Astrocyte (in vitro differentiated cells and primary cell): ENCODE measurements around the gene OR14J1. TPM values are rescaled to one million over a fixed set of nuclear protein-coding genes. Genes with fewer than 3 reads are reported as not detected.

Experiments used
- DNase-seq: peaks from one replicate; pipeline ENCODE4 v3.0.0-alpha.2; 2010; ENCODE audit warnings: low read depth
- FAIRE-seq: peaks from 2 replicates; lab custom pipeline; 2011; peaks lifted over from hg19 to GRCh38; lab: Jason Lieb, UNC
- H2AFZ ChIP-seq: 2 replicates; pipeline ENCODE4 v1.6.0; 2012; ENCODE audit warnings: low read depth, low read length, inconsistent platforms
- H3K27ac ChIP-seq: 2 replicates; pipeline ENCODE4 v1.5.1; 2011; ENCODE audit warnings: low read depth, low read length, inconsistent platforms
- H3K27me3 ChIP-seq: 2 replicates; pipeline ENCODE4 v1.6.0; 2011; ENCODE audit warnings: low read length, inconsistent platforms; ENCODE audit not compliant: insufficient read depth
- H3K36me3 ChIP-seq: 2 replicates; pipeline ENCODE4 v1.5.1; 2011; ENCODE audit warnings: low read length, inconsistent platforms; ENCODE audit not compliant: insufficient read depth
- H3K4me1 ChIP-seq: 2 replicates; pipeline ENCODE4 v1.5.1; 2011; ENCODE audit warnings: low read length, inconsistent platforms; ENCODE audit not compliant: insufficient read depth
- H3K4me2 ChIP-seq: 2 replicates; pipeline ENCODE4 v1.6.0; 2012; ENCODE audit warnings: low read length, inconsistent platforms
- H3K4me3 ChIP-seq: 2 replicates; pipeline ENCODE4 v1.5.1; 2011; ENCODE audit warnings: low read depth, mild to moderate bottlenecking, low read length, inconsistent platforms; ENCODE audit not compliant: insufficient read depth
- H3K79me2 ChIP-seq: 2 replicates; pipeline ENCODE4 v1.6.0; 2012; ENCODE audit warnings: mild to moderate bottlenecking, low read length, inconsistent platforms; ENCODE audit not compliant: insufficient read depth
- H3K9ac ChIP-seq: 2 replicates; pipeline ENCODE4 v1.6.0; 2012; ENCODE audit warnings: mild to moderate bottlenecking, low read length, inconsistent platforms
- H3K9me3 ChIP-seq: 2 replicates; pipeline ENCODE4 v1.5.1; 2012; ENCODE audit warnings: low read depth, mild to moderate bottlenecking, low read length, inconsistent platforms; ENCODE audit not compliant: insufficient read depth
- H4K20me1 ChIP-seq: 2 replicates; pipeline ENCODE4 v1.6.0; 2012; ENCODE audit warnings: low read length, inconsistent platforms; ENCODE audit not compliant: insufficient read depth
- H3K27ac Mint-ChIP-seq: one replicate; pipeline ENCODE4 v1.8.0; 2021; ENCODE audit warnings: mild to moderate bottlenecking, mixed read lengths; ENCODE audit not compliant: unreplicated experiment
- H3K27me3 Mint-ChIP-seq: one replicate; pipeline ENCODE4 v1.8.0; 2021; ENCODE audit warnings: low read depth, mixed read lengths; ENCODE audit not compliant: unreplicated experiment
- H3K36me3 Mint-ChIP-seq: one replicate; pipeline ENCODE4 v1.8.0; 2021; ENCODE audit warnings: low read depth, mixed read lengths; ENCODE audit not compliant: unreplicated experiment
- H3K4me1 Mint-ChIP-seq: one replicate; pipeline ENCODE4 v1.8.0; 2021; ENCODE audit warnings: low read depth, mixed read lengths; ENCODE audit not compliant: unreplicated experiment
- H3K4me3 Mint-ChIP-seq: one replicate; pipeline ENCODE4 v1.8.0; 2021; ENCODE audit warnings: mild to moderate bottlenecking, moderate library complexity, mixed read lengths; ENCODE audit not compliant: unreplicated experiment
- H3K9me3 Mint-ChIP-seq: one replicate; pipeline ENCODE4 v1.8.0; 2021; ENCODE audit warnings: mild to moderate bottlenecking, mixed read lengths; ENCODE audit not compliant: unreplicated experiment
- CTCF ChIP-seq: IDR thresholded peaks from 2 replicates; pipeline ENCODE4 v1.5.1; 2011; ENCODE audit warnings: low read depth, mild to moderate bottlenecking, inconsistent platforms, low read length, moderate library complexity; ENCODE audit not compliant: insufficient read depth
- EZH2 ChIP-seq: IDR thresholded peaks from 2 replicates; pipeline ENCODE4 v1.6.1; 2012; ENCODE audit warnings: mild to moderate bottlenecking, low read length, inconsistent platforms; ENCODE audit not compliant: insufficient read depth
- total RNA-seq: library from RNA; stranded (reverse); gene quantifications from 2 replicates; pipeline ENCODE4 v1.2.1, GENCODE V29; 2021

Gene OR14J1
- total RNA-seq, 1 donor from 2014 or later = not detected

- Histone ChIP-seq H4K20me1 (no peaks in the 10 kb centered on the region), H3K36me3 (no peaks in the 10 kb centered on the region), H3K9ac (no peak overlapping the region), H3K79me2 (no peaks in the 10 kb centered on the region), H3K4me1 (no peaks in the 10 kb centered on the region), H2AFZ (no peak overlapping the region), H3K27me3 (no peaks in the 10 kb centered on the region), H3K27ac (no peak overlapping the region), H3K4me3 (no peak overlapping the region), H3K9me3 (no peaks in the 10 kb centered on the region), H3K4me2 (no peak overlapping the region)
- Mint-ChIP-seq H3K4me1 (no peaks in the 10 kb centered on the region), H3K27ac (no peak overlapping the region), H3K36me3 (no peaks in the 10 kb centered on the region), H3K4me3 (no peak overlapping the region), H3K27me3 (peaks cover 4% of the 10 kb centered on the region), H3K9me3 (peaks cover 11% of the 10 kb centered on the region)
- TF ChIP-seq CTCF = no peak
- no peak for TF ChIP-seq EZH2
- DNase-seq = no peak
- no peak for FAIRE-seq
These were observed 54.1 kb downstream of the OR14J1 start for GRCh38 chr6:29355603-29356002.

Other genes starting within 250 kb of the OR14J1 start
- not detected in 2 replicates for gene OR2B3, start 214.4 kb upstream of the OR14J1 start, total RNA-seq
- not detected in 2 replicates for gene OR2J1, start 202.2 kb upstream of the OR14J1 start, total RNA-seq
- not detected in 2 replicates for gene OR2J3, start 193.6 kb upstream of the OR14J1 start, total RNA-seq
- not detected in 2 replicates for gene OR2J2, start 130.8 kb upstream of the OR14J1 start, total RNA-seq
- not detected in 2 replicates for gene OR5V1, start 67.2 kb downstream of the OR14J1 start, total RNA-seq
- gene OR12D3, start 73.6 kb downstream of the OR14J1 start, total RNA-seq = not detected in 2 replicates
- gene OR12D2, start 93.9 kb downstream of the OR14J1 start, total RNA-seq = not detected in 2 replicates
- gene OR12D1, start 113.2 kb downstream of the OR14J1 start, total RNA-seq = not detected in 2 replicates
- not detected in 2 replicates for gene OR10C1, start 137.6 kb downstream of the OR14J1 start, total RNA-seq
- gene OR11A1, start 155.4 kb downstream of the OR14J1 start, total RNA-seq = not detected in 2 replicates
- not detected in 2 replicates for gene OR2H1, start 155.5 kb downstream of the OR14J1 start, total RNA-seq
- not detected in 2 replicates for gene MAS1L, start 186.3 kb downstream of the OR14J1 start, total RNA-seq